DND-41 (cell line): ENCODE data around the gene EML1.

Experiments
- CTCF ChIP-seq: IDR thresholded peaks from 2 replicates; pipeline ENCODE4 v1.5.1; 2012; ENCODE audit warnings: borderline replicate concordance, low read length, moderate library complexity, mild to moderate bottlenecking; ENCODE audit not compliant: poor library complexity, severe bottlenecking; ENCODE audit errors: extremely low read depth
- EZH2 ChIP-seq: IDR thresholded peaks from 3 replicates; pipeline ENCODE4 v1.6.1; 2012; ENCODE audit warnings: borderline replicate concordance, low read depth, mild to moderate bottlenecking, moderate library complexity, low read length, inconsistent platforms; ENCODE audit not compliant: severe bottlenecking

GRCh38 chr14:99946652-99947489 is 153.7 kb downstream of the EML1 start:
- peak; percentile 94 for TF ChIP-seq CTCF
- no peak for TF ChIP-seq EZH2
